ENCODE data around the gene RC3H2. TPM values are rescaled to one million over a fixed set of nuclear protein-coding genes. Genes with fewer than 3 reads are reported as not detected.
A peak's percentile ranks its signal among the peaks of the same experiment; 100 is the strongest.

RC3H2 gene
- total and polyA plus RNA-seq, 2 experiments from 2014 or later: 17.8 to 43.7 TPM

DNA sequence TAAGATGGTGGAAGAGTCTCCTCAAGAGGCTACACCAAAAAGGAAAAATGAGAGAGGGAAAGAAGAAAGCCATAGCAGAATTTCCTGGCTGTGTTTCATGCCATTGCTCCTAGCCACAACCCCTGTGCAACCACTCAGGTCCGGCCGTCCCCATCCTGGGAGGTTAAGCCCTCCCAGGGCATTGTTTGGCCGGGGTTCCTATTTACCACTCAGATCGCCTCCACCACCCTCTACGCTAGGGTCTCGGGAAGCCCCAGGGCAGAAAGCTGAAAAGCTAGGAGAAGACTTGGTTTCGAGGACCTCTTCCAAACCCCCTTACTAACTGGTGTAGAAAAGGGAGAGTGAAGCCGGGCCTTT is 715 bp downstream of the RC3H2 start:
- peak; percentile 52 for DNase-seq (ENCODE audit: low spot score)
- Histone ChIP-seq H2AFZ (peak overlapping the region; percentile 58), H3K79me2 (peaks cover 59% of the 10 kb centered on the region), H3K4me2 (peak overlapping the region; percentile 90), H3K4me1 (ENCODE audit: insufficient read depth) (peaks cover 11% of the 10 kb centered on the region), H3K9me2 (replicated peaks; ENCODE audit: insufficient read depth) (no peaks in the 10 kb centered on the region), H3K27ac (peak overlapping the region; percentile 95), H4K20me1 (ENCODE audit: insufficient read depth, poor library complexity, severe bottlenecking) (peaks cover 17% of the 10 kb centered on the region), H3K9me3 (ENCODE audit: low read depth) (no peaks in the 10 kb centered on the region), H3K4me3 (peak overlapping the region; percentile 60), H3K36me3 (replicated peaks; ENCODE audit: insufficient read depth, low read depth) (no peaks in the 10 kb centered on the region), H3K27me3 (no peaks in the 10 kb centered on the region)
- under 1% methylated on average over 8 of the region's 8 CpGs for WGBS (ENCODE audit: low lambda C conversion rate, missing lambda C conversion rate)
- no peak for TF ChIP-seq EZH2 (IDR thresholded peaks at IDR 0.05; ENCODE audit: borderline replicate concordance)
- no peak for TF ChIP-seq CTCF (IDR thresholded peaks at IDR 0.05; ENCODE audit: poor library complexity)
- TF ChIP-seq EZH2phosphoT487 (IDR thresholded peaks at IDR 0.05; ENCODE audit: low read depth, severe bottlenecking, unreplicated experiment): no peak

- Histone ChIP-seq H3K36me3 (replicated peaks; ENCODE audit: insufficient read depth, low read depth) (no peaks in the 10 kb centered on the region), H3K79me2 (peaks cover 88% of the 10 kb centered on the region), H2AFZ (no peak overlapping the region), H3K27ac (no peak overlapping the region), H3K9me3 (ENCODE audit: low read depth) (no peaks in the 10 kb centered on the region), H3K27me3 (no peaks in the 10 kb centered on the region), H3K4me3 (no peak overlapping the region), H3K4me1 (ENCODE audit: insufficient read depth) (peaks cover 11% of the 10 kb centered on the region), H3K4me2 (peak overlapping the region; percentile 23), H4K20me1 (ENCODE audit: insufficient read depth, poor library complexity, severe bottlenecking) (peaks cover 41% of the 10 kb centered on the region), H3K9me2 (replicated peaks; ENCODE audit: insufficient read depth) (no peaks in the 10 kb centered on the region)
- no peak for DNase-seq (ENCODE audit: low spot score)
- WGBS (ENCODE audit: low lambda C conversion rate, missing lambda C conversion rate): 88% methylated on average over 2 of the region's 2 CpGs
- TF ChIP-seq EZH2 (IDR thresholded peaks at IDR 0.05; ENCODE audit: borderline replicate concordance): no peak
- no peak for TF ChIP-seq EZH2phosphoT487 (IDR thresholded peaks at IDR 0.05; ENCODE audit: low read depth, severe bottlenecking, unreplicated experiment)
- TF ChIP-seq CTCF (IDR thresholded peaks at IDR 0.05; ENCODE audit: poor library complexity): no peak
These were observed 4.4 kb downstream of the RC3H2 start for GRCh38 chr9:122900791-122901190.

GRCh38 chr9:122897969-122898368 is 7.2 kb downstream of the RC3H2 start:
- Histone ChIP-seq H3K4me2 (no peak overlapping the region), H2AFZ (no peak overlapping the region), H3K9me2 (replicated peaks; ENCODE audit: insufficient read depth) (no peaks in the 10 kb centered on the region), H3K27me3 (no peaks in the 10 kb centered on the region), H3K4me3 (no peak overlapping the region), H3K9me3 (ENCODE audit: low read depth) (no peaks in the 10 kb centered on the region), H3K79me2 (peaks cover 97% of the 10 kb centered on the region), H3K36me3 (replicated peaks; ENCODE audit: insufficient read depth, low read depth) (no peaks in the 10 kb centered on the region), H3K4me1 (ENCODE audit: insufficient read depth) (peaks cover 3% of the 10 kb centered on the region), H4K20me1 (ENCODE audit: insufficient read depth, poor library complexity, severe bottlenecking) (peaks cover 49% of the 10 kb centered on the region), H3K27ac (no peak overlapping the region)
- no peak for TF ChIP-seq CTCF (IDR thresholded peaks at IDR 0.05; ENCODE audit: poor library complexity)
- TF ChIP-seq EZH2 (IDR thresholded peaks at IDR 0.05; ENCODE audit: borderline replicate concordance): no peak
- no peak for TF ChIP-seq EZH2phosphoT487 (IDR thresholded peaks at IDR 0.05; ENCODE audit: low read depth, severe bottlenecking, unreplicated experiment)
- no peak for DNase-seq (ENCODE audit: low spot score)
- 97% methylated on average over 1 of the region's 1 CpG for WGBS (ENCODE audit: low lambda C conversion rate, missing lambda C conversion rate)

DNA sequence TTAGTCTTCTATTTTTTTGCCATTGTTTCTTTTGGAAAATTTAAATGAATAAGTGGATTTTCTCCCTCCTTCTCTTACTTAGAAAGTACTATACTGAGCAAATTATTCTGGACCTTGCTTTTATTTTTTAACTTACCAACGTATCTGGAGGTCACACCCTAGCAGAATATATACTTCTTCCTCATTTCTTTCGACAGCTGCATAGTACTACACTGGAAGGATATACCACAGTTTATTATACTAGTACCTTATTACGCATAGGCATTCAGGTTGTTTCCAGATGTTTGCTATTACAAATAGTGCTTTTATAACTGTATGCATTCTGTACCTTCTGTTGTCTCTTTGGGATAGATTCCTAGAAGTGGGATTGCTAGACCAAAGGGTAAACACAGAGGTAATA is 16.7 kb downstream of the RC3H2 start:
- Histone ChIP-seq H3K4me2 (no peak overlapping the region), H3K4me1 (ENCODE audit: insufficient read depth) (no peaks in the 10 kb centered on the region), H4K20me1 (ENCODE audit: insufficient read depth, poor library complexity, severe bottlenecking) (peaks cover 10% of the 10 kb centered on the region), H3K9me3 (ENCODE audit: low read depth) (no peaks in the 10 kb centered on the region), H3K27me3 (no peaks in the 10 kb centered on the region), H2AFZ (no peak overlapping the region), H3K79me2 (peaks cover 21% of the 10 kb centered on the region), H3K9me2 (replicated peaks; ENCODE audit: insufficient read depth) (no peaks in the 10 kb centered on the region), H3K4me3 (no peak overlapping the region), H3K36me3 (replicated peaks; ENCODE audit: insufficient read depth, low read depth) (no peaks in the 10 kb centered on the region), H3K27ac (no peak overlapping the region)
- 64% methylated on average over 3 of the region's 3 CpGs for WGBS (ENCODE audit: low lambda C conversion rate, missing lambda C conversion rate)
- no peak for DNase-seq (ENCODE audit: low spot score)
- no peak for TF ChIP-seq CTCF (IDR thresholded peaks at IDR 0.05; ENCODE audit: poor library complexity)
- no peak for TF ChIP-seq EZH2phosphoT487 (IDR thresholded peaks at IDR 0.05; ENCODE audit: low read depth, severe bottlenecking, unreplicated experiment)
- TF ChIP-seq EZH2 (IDR thresholded peaks at IDR 0.05; ENCODE audit: borderline replicate concordance): no peak

Measured in hepatocyte (in vitro differentiated cells).